HEK293 (cell line): ENCODE measurements around the gene SPNS2.

ENCODE experiments used
- TCF7L2 ChIP-seq: IDR thresholded peaks from 2 replicates; pipeline ENCODE4 v1.6.1; 2011; ENCODE audit warnings: low read depth, mild to moderate bottlenecking, inconsistent platforms, low read length, moderate library complexity, borderline replicate concordance
- ZNF423 ChIP-seq: fragments of 450-650 bp; formaldehyde crosslinking; IDR thresholded peaks from 2 replicates; pipeline ENCODE4 v1.5.1; 2016; ENCODE audit warnings: missing biosample characterization, missing genetic modification characterization

DNA sequence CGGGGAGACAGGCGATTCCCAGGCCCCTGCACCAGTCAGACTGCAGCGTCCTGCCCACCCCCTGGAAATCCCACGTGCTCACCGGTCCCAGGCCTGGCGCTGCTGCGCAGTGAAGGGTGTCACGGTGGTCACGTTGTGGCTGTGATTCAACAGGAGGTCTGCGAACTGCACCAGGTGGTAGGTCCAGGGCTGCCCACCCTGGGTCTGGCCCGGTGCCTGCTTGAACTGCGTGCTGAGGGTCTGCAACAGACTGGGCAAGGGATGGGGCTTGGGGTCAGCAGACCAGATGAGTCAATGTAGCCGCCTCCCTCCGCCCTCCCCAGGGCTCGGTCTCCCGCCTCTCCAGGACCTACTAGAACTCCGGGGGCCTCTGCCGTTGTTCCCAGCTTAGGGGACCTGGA lies 49.4 kb downstream of the SPNS2 start:
- TF ChIP-seq TCF7L2: no peak
- no peak for TF ChIP-seq ZNF423 (tag by site-specific recombination)
